Heart left ventricle (tissue), 16 donors: ENCODE measurements around the gene TMEM145. TPM values are rescaled to one million over a fixed set of nuclear protein-coding genes. Genes with fewer than 3 reads are reported as not detected.
A peak's percentile ranks its signal among the peaks of the same experiment; 100 is the strongest.

Experiments
- ATAC-seq, 4 donors: fragments of 200-7000 bp; cut with Tn5 transposase; one replicate each; pipeline ENCODE4 v1.9.1; 2020 to 2022; ENCODE audit warnings: moderate library complexity in 4 of 4, mild to moderate bottlenecking in 3 of 4, moderate number of reproducible peaks in 1 of 4
- DNase-seq, 5 donors: peaks; one replicate each; pipeline ENCODE4 v3.0.0-alpha.2; 2020
- H3K27ac ChIP-seq, 12 donors: fragments of 200-600 bp; sonication (generic) in 4 of 12; one replicate each; pipeline versions ENCODE4 v1.5.0 to v1.8.0; 2016 to 2022; ENCODE audit warnings: mild to moderate bottlenecking in 2 of 12
- H3K27me3 ChIP-seq, 9 donors: fragments of 200-600 bp; sonication (generic) in 2 of 9; one replicate each; pipeline versions ENCODE4 v1.5.1 to v1.8.0; 2016 to 2022; ENCODE audit warnings: mild to moderate bottlenecking in 3 of 9
- H3K36me3 ChIP-seq, 9 donors: fragments of 200-600 bp; sonication (generic) in 2 of 9; one replicate each; pipeline versions ENCODE4 v1.5.0 to v1.8.0; 2018 to 2022; ENCODE audit warnings: mild to moderate bottlenecking in 2 of 9
- H3K4me1 ChIP-seq, 12 donors: fragments of 200-600 bp; sonication (generic) in 4 of 12; one replicate each; pipeline versions ENCODE4 v1.5.0 to v1.8.0; 2016 to 2022; ENCODE audit warnings: mild to moderate bottlenecking in 3 of 12
- H3K4me3 ChIP-seq, 12 donors: fragments of 200-600 bp; sonication (generic) in 4 of 12; one replicate each; pipeline versions ENCODE4 v1.5.0 to v1.8.0; 2017 to 2022; ENCODE audit warnings: mild to moderate bottlenecking in 9 of 12, moderate library complexity in 4 of 12
- H3K9me3 ChIP-seq, 12 donors: fragments of 200-600 bp; sonication (generic) in 4 of 12; one replicate each; pipeline versions ENCODE4 v1.5.0 to v1.8.0; 2016 to 2022; ENCODE audit warnings: mild to moderate bottlenecking in 1 of 12
- POLR2A ChIP-seq, 2 donors: fragments of 450-650 bp; IDR thresholded peaks; one replicate each; pipeline ENCODE4 v1.6.1; 2017; ENCODE audit warnings: antibody characterized with exemption in 2 of 2, mild to moderate bottlenecking in 2 of 2, moderate library complexity in 2 of 2
- WGBS, 4 donors: extraction: QIAGEN DNeasy Blood & Tissue Kit in 2 of 4; methylation state at CpG; one replicate each; pipeline versions ENCODE4 v1.1.5 to v1.1.7; 2013 to 2018; 5-methylcytosine and 5-hydroxymethylcytosine counted together
- intact Hi-C, 10 donors: fragments of 100-400 bp; cut with DNase I; formaldehyde crosslinking; loops; one replicate each; pipeline versions ENCODE4 v1.11.1 to v1.14.2; 2022
- polyA plus RNA-seq, 2 donors: library from polyadenylated mRNA; stranded (reverse); fragments of 200-250 nt; gene quantifications; one replicate each; pipeline ENCODE4 v1.2.3, GENCODE V29; 2013
- total RNA-seq, 9 donors: library from RNA; depleted of rRNA in 2 of 9; stranded (reverse); fragments of >200 nt in 2 of 9; fragmentation: NEBNext Ultra II Directional in 3 of 9; extraction: Animal tissue kit (Norgen Biotek cat#: 25700) in 3 of 9; gene quantifications; one replicate each; pipeline versions ENCODE4 v1.1.0 to v1.2.4, GENCODE V29; 2016 to 2023
- TF ChIP-seq, protein P1 (sequence below), 12 donors: fragments of 200-600 bp; sonication (generic) in 4 of 12; IDR thresholded peaks; one replicate each; pipeline versions ENCODE4 v1.5.0 to v1.8.0; 2018 to 2022; ENCODE audit warnings: antibody characterized with exemption in 12 of 12, mild to moderate bottlenecking in 5 of 12
- donor health status: ischemic (EF 13 %, LVEDD 7.1; RV severe dilation, severe dysfunction).
- donor health status: healthy with polysubstance abuse.
- donor health status: DM: no; HTN: yes; CAD: no.
- donor health status: DM: no; HTN: no; CAD: no.
- donor health status: ischemic (EF 25% LVEDD 6.9; RV normal size, moderate dysfunction).
- donor health status: ischemic (EF 25% LVEDD 5.7; RV mildly dilated, moderate dysfunction).
- donor health status: healthy.
- donor health status: DM: yes; HTN: yes; CAD: no.
- donor health status: ischemic (EF 35%, LVEDD 5.7; RV mildly dilated, moderate dysfunction).
- donor health status: nonischemic (EF 11% LVEDD 7.7; RV severe dilation, severe dysfunction).
- donor health status: DM: yes; HTN: yes; CAD: no.
- donor health status: PGD.
- donor health status: ischemic (EF 29% LVEDD 5.4; RV normal size, mild dysfunction).
- donor health status: nonischemic (EF 23%, LVEDD 6.1; RV moderate dilation, normal function).

The TMEM145 gene
- total and polyA plus RNA-seq, 11 donors = 0.11 to 0.27 (median 0.17) TPM; not detected in 7

DNA sequence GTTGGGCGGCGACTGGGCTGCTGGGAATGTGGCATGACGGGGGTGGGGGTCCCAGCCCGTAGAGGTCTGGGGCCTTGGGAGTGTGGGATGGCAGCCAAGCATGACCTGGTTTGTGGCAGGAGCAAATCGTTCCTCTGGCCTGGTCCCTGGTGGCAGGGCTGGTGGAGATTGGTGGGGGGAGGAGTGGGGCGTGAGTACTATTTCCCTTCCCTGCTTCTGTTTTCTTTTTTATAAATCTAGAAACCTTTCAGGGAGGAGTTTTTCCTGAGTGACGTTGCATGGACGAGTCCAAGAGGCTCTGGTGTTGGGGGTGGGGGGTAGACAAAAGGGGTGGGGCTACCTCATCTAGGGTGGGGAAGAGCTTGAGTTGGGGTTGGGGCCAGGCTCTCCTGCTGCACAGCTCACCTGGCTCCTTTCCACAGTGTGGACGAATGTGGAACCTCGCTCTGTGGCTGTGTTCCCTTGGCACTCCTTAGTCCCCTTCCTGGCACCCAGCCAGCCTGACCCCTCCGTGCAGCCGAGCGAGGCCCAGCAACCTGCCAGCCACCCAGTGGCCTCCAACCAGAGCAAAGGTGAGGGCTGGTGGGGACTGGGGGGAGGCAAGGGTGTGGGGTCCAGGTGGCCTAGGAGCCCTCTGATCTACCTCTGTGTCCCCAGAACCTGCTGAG lies 26.6 kb upstream of the TMEM145 start:
- Histone ChIP-seq H3K27ac (peak overlapping the region in 11 of 12 donors; percentile 59 to 97 (median 77)), H3K4me3 (peak overlapping the region in 8 of 12 donors; percentile 60 to 89 (median 66)), H3K4me1 (peaks cover 12 to 48% (median 44%) of the 10 kb centered on the region in 12 donors), H3K9me3 (no peaks in the 10 kb centered on the region), H3K27me3 (no peaks in the 10 kb centered on the region), H3K36me3 (peaks cover 0 to 48% (median 47%) of the 10 kb centered on the region in 9 donors)
- peak in 1 of 4 donors; percentile 1 for ATAC-seq
- WGBS, 4 donors = 12 to 20% (median 16%) methylated on average over 12 to 13 of the region's 13 CpGs
- intact Hi-C loops = loop anchor here in 2 of 10 donors (5.0 kb wide), 2 partner anchors 36 to 39 kb away; no protein-coding TSS in a partner anchor
- TF ChIP-seq, protein P1, sequence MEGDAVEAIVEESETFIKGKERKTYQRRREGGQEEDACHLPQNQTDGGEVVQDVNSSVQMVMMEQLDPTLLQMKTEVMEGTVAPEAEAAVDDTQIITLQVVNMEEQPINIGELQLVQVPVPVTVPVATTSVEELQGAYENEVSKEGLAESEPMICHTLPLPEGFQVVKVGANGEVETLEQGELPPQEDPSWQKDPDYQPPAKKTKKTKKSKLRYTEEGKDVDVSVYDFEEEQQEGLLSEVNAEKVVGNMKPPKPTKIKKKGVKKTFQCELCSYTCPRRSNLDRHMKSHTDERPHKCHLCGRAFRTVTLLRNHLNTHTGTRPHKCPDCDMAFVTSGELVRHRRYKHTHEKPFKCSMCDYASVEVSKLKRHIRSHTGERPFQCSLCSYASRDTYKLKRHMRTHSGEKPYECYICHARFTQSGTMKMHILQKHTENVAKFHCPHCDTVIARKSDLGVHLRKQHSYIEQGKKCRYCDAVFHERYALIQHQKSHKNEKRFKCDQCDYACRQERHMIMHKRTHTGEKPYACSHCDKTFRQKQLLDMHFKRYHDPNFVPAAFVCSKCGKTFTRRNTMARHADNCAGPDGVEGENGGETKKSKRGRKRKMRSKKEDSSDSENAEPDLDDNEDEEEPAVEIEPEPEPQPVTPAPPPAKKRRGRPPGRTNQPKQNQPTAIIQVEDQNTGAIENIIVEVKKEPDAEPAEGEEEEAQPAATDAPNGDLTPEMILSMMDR (IDR thresholded peaks at IDR 0.05) = no peak
- no peak for TF ChIP-seq POLR2A (IDR thresholded peaks at IDR 0.05)
- peak in 3 of 5 donors; percentile 62 to 72 (median 71) for DNase-seq

DNA sequence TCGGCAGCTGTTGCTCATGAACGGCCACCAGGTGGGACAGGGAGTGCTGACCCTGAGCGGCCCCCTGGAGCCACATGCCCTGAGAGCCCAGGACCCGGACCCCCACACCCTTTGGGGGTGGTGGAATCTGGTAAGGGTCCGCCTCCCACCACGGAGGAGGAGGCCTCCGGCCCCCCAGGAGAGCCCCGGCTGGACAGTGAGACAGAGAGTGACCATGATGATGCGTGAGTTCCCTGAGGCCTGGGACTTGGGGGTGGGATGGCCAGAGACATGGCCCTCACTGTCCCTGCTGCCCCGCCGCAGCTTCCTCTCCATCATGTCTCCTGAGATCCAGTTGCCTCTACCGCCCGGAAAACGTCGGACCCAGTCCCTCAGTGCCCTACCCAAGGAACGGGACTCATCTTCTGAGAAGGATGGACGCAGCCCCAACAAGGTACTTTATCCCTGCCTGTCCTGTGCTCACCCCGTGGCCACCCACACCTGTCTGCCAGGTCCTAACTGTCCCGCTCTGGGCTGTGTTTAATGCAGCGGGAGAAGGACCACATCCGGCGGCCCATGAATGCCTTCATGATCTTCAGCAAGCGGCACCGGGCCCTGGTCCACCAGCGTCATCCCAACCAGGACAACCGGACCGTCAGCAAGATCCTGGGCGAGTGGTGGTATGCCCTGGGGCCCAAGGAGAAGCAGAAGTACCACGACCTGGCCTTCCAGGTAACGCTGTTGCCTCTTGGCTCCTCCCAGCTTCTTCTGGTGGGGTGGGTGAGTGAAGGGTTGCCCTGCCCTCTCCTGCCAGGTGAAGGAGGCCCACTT lies 25.9 kb upstream of the TMEM145 start:
- DNase-seq = peak in 1 of 5 donors; percentile 30
- Histone ChIP-seq H3K36me3 (peaks cover 0 to 56% (median 54%) of the 10 kb centered on the region in 9 donors), H3K9me3 (no peaks in the 10 kb centered on the region), H3K27me3 (no peaks in the 10 kb centered on the region), H3K27ac (peak overlapping the region in 11 of 12 donors; percentile 41 to 97 (median 77)), H3K4me3 (peak overlapping the region in 1 of 12 donors; percentile 26), H3K4me1 (peaks cover 12 to 40% (median 37%) of the 10 kb centered on the region in 12 donors)
- intact Hi-C loops = loop anchor here in 2 of 10 donors (5.0 kb wide), 2 partner anchors 35 to 40 kb away; no protein-coding TSS in a partner anchor
- 90 to 94% (median 92%) methylated on average over 18 to 30 of the region's 30 CpGs for WGBS, 4 donors
- TF ChIP-seq, protein P1 (IDR thresholded peaks at IDR 0.05) = no peak
- TF ChIP-seq POLR2A (IDR thresholded peaks at IDR 0.05) = no peak
- ATAC-seq = no peak

DNA sequence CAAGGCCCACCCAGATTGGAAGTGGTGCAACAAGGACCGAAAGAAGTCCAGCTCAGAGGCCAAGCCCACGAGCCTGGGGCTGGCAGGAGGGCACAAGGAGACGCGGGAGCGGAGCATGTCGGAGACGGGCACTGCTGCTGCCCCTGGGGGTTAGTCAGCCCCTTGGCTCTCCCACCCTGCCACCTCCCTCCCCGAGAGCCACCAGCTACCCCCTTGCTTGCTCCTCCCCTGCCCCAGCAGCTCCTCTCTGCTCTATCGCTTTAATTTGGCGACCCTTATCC lies 25.3 kb upstream of the TMEM145 start:
- ATAC-seq (no peak), DNase-seq (no peak)
- no peak overlapping the region for H3K27ac ChIP-seq
- H3K4me3 ChIP-seq = no peak overlapping the region
- H3K4me1 ChIP-seq = peaks cover 12 to 35% (median 32%) of the 10 kb centered on the region in 12 donors
- TF ChIP-seq, protein P1 (IDR thresholded peaks at IDR 0.05) = no peak
- TF ChIP-seq POLR2A (IDR thresholded peaks at IDR 0.05) = no peak
- no peaks in the 10 kb centered on the region for H3K27me3 ChIP-seq
- intact Hi-C loops = loop anchor here in 2 of 10 donors (5.0 kb wide), 2 partner anchors 35 to 40 kb away; no protein-coding TSS in a partner anchor
- H3K9me3 ChIP-seq = no peaks in the 10 kb centered on the region
- WGBS, 4 donors = 93 to 97% (median 95%) methylated on average over 10 of the region's 10 CpGs
- peaks cover 0 to 61% (median 59%) of the 10 kb centered on the region in 9 donors for H3K36me3 ChIP-seq

DNA sequence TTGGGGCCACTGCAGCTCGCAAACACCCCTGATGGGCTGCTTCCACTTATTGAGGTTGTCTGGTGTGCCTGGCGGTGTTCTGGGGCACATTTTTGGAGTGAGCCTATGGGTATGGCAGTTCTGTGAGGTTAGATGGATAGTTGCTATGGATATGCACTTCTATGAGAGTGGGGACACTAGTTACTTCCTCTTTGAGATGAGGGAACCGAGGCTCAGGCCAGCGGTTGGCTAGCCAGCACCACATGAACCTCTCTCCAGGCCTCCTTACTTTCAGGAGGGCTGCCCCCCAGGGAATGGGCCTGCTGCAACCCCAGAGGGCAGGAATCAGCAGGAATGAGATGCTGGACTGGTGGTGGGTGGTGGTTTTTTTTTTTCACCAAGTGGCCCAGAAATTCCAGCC lies 24.7 kb upstream of the TMEM145 start:
- Histone ChIP-seq H3K4me1 (peaks cover 8 to 29% (median 26%) of the 10 kb centered on the region in 12 donors), H3K36me3 (peaks cover 0 to 67% (median 65%) of the 10 kb centered on the region in 9 donors), H3K27ac (no peak overlapping the region), H3K27me3 (no peaks in the 10 kb centered on the region), H3K4me3 (no peak overlapping the region), H3K9me3 (no peaks in the 10 kb centered on the region)
- DNase-seq (no peak), ATAC-seq (no peak)
- intact Hi-C loops = loop anchor here in 2 of 10 donors (5.0 kb wide), 2 partner anchors 34 to 41 kb away; no protein-coding TSS in a partner anchor
- WGBS, 4 donors = 88 to 98% (median 91%) methylated on average over 4 of the region's 4 CpGs
- no peak for TF ChIP-seq POLR2A (IDR thresholded peaks at IDR 0.05)
- TF ChIP-seq, protein P1 (IDR thresholded peaks at IDR 0.05) = no peak
